NCI-H2227 (cell line): ENCODE measurements around the gene VEGFA.
"Not testable (repeated sequence)": the region's sequence is repeated elsewhere in the genome, so short reads cannot be mapped to it uniquely, and the experiment has no call there.

Experiments used
- DNase-seq: peaks from one replicate; lab custom pipeline; 2025; ENCODE audit not compliant: unreplicated experiment; lab: John Stamatoyannopoulos, UW

The VEGFA gene

DNA sequence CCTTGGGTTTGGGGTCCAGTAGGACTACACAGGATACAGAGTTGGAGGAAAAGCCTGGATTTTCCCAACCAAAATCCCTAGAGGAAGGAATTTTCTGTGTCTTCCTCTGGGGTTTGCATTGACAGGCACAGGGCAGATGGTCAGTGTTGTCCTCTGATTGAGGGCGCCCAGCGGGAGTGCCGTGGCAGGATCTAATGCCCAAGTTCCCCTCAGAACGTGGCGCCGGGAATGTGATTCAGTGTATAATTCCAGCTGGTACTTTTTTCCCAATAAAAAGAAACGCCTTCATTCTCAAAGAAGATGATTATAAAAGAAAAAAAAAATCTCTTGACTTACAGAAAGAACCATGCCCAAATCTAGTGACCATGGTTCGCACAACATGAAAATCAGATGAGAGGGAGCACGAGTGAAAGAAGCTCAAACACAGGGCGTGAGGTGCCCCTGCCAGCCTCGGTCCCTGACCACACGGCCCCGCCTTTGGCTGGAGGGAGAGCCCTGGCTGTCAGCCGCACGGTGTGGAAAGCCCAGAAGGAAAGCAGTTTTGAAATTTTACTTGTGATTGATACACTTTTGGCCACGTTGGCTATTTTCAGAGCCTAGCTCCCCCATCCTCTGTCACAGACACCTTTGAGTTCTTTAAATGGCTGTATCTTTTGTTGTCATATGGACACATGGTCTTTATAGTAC, 31.6 kb downstream of the VEGFA start:
- DNase-seq, result no peak

DNA sequence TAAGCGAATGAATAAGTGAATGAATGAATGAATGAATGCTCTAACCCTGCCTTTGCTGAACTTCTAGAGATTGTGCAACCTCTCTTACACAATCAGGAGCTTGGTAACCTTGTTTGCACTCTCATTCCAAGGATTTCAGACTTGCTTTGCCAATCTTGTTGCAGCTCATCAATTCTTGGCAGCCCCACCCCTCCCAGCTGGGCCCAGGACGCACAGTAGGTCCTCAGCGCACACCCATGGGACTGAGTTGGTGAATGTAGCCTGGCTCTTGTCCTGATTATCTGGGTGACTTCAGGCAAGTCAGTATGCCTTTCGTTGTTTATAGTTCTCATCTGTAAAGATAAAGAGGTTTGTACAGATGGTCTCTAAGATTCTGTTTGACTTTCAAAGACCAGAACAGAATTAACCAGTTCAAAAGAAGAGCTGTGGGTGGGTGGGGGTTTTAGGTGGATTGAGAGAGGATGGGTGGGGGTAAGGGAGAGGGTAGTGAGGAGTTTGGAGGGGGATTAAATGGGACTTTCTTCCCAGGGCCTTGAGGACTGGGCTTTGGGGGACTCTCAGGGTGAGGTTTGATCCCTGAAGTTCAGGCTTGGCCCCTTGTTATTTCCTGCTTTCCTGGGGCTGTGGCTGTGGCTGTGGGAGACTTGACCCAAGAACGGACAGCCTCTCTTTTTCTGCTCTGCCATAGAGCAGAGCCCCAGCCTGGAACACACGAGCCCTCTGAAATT, 33.2 kb downstream of the VEGFA start:
- DNase-seq, result no peak

DNA sequence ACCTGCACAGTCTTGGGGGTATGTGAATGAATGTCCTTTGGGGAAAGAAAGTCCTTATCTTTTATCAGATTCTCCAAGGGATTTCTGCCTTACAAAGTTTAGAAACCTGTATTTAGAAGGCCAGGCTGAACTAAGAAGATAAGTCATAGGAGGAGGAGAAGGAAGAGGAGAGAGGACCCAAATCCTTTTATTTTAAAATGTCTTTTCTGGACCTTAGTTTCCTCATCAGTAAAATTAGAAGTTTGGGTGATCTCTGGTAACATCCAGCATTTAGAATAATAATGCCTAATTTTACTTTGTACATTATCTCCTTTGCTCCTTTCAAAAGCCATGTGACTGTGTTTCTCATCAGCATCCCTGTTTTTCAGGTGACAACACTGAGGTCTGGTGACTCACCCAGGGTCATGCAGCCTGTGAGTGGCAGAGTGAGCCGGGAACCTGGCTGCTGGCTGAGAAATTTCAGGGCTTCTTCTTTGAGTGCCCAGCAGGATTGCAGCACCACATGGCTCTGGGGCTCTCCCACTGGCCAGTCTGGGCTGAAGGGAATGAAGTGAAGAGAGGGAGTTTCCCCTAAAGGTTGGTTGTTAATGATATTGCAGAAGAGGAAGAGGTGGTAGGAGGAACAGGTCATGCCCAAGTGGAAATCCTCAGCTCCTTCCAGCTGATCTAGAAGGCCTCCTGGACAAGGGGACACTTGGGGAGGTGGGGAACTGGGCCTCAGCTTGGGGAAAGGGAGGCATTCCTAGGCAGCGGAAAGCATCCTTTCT, 34.0 kb downstream of the VEGFA start:
- no peak for DNase-seq

GRCh38 chr6:43804550-43805223, 34.7 kb downstream of the VEGFA start:
- no peak for DNase-seq

DNA sequence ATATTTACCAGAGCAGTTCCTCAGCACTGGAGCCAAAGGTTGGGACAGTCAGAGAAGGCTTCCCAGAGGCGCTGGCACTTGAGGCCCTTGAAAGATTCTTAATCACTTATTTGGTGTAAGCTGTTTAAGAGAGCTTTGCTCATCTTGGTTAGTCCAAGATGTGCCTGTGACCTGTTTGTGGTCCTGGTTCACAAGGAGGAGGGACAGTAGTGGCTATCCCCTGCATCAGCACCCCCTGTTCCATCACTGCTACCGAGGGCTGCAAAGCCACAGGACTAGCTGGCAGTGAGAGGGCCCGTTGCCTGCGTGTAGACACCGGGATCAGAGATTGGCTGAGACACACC, 35.7 kb downstream of the VEGFA start:
- DNase-seq, result no peak

DNA sequence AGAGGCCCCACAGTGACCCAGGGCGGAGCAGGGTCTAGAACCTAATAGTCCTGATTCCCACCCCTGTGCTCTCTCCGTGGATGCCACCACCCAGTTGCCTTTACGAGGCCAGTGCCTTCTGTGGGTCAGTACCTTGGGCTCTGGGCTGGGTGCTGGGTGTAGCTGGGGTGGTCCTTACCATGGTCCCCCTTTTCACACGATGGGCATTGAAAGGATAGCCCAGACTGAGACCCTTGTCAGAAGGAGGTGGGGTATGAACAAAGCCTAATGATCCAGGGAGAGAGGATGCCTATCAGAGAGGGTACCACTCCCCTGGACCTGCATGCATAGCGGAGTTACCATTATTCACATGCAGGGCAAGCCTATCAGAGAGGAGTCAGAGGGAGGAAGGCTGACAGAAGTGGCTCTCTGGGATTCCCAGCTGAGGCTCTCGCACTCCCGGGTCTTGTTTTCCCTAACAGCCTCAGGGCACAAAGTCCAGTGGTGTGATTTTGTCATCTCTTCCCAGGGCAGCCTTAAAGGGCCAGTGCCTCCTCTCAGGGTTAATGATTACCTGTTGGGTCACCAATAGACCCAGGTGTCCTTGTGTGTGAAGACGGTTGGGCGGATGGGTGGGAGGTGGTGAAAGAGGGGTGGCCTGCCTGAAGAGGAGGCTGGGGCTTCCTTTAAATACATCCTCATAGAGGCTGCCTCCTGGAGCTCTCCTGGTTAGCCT, 36.2 kb downstream of the VEGFA start:
- no peak for DNase-seq

- no peak for DNase-seq
These were observed 36.8 kb downstream of the VEGFA start for GRCh38 chr6:43806758-43807227.

DNA sequence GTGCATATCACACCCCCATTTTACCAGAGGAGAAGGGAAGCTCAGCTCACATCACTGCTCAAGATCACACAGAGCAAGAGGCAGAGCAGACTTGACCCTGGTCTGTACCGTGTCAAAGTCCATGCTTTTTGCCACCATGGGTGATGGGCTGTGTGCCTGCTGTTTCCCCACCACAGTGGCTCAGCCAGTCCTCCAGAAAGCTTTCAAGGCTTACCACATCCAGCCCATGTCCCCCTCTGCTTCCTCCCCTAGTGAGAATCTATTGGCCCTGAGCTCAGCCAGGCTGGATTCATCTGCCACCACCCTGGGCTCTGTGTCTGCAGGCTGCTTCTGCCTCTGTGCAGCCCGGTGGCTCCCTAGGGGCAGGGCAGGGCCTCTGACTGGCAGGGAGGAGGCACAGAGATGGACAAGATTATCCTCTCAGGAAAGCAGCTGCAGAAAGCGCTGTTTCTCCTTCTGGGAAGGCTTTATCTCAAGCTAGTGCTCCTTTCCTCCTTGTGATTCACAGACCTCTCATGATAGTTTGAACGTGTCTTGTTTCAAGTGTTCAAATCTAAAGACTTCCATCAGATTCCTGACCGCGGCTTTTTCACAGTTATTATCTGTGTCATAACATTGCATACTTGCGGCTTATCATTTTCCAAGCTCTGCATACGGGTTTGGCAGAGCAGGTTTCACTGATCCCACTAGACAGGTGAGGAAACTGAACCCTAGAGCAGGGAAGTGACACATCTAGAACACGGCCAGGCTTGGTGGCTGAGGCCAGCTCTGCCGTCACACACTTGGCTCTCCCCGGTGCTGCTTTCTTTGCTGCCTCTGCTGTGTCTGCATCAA, 37.4 kb downstream of the VEGFA start:
- no peak for DNase-seq

DNA sequence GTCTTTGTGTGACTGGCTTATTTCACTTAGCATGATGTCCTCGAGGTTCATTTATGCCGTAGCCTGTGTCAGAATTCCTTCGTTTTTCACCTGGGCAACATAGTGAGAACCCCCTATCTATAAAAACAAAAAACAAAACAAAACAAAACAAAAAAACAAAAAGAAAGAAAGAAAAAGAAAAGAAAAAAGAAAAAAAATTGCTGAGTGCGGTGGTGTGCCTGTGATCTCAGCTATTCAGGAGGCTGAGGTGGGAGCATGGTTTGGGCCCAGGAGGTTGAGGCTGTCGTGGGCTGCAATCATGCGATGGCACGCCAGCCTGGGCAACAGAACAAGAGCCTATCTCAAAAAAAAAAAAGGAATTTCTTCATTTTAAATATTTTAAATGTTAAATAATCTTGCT, 38.4 kb downstream of the VEGFA start:
- DNase-seq, result no peak

GRCh38 chr6:43809417-43810305, 39.6 kb downstream of the VEGFA start:
- no peak for DNase-seq

DNA sequence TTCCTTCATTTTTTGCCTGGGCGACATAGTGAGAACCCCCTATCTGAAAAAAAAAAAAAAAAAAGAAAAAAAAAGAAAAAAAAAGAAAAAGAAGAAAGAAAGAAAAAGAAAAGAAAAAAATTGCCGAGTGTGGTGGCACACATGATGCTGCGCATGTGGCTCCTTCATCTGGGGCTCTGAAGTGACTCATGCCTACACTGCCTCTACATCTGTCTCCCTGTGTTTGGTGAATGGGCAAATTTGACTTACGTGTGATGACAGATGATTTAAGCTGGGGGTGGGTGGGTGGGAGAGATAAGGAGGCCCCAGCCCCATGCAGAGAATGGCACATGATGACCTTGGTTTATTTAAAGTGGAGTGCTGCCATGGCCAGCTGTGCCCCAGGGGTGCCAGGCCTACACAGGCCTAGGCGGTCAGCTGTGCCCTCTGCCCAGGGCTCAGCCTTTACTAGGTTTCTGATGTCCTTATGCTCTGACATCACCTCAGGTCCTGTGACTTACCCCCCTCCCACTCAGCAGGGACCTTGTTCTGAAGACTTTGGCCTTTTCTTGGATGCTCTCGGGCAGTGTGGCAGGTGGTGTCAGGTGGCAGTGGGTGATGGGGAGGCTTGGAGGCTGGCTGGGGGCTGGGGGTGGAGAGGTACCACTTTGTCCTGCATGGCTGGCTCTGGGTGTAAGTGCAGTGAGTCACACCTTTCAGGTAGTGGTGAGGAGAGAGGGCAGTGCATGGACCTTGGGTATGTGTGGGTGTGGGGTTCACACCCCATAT, 41.1 kb downstream of the VEGFA start:
- no peak for DNase-seq

GRCh38 chr6:43811733-43812099, 41.7 kb downstream of the VEGFA start:
- DNase-seq, result no peak

GRCh38 chr6:43812850-43813578, 43.0 kb downstream of the VEGFA start:
- DNase-seq, result no peak

DNA sequence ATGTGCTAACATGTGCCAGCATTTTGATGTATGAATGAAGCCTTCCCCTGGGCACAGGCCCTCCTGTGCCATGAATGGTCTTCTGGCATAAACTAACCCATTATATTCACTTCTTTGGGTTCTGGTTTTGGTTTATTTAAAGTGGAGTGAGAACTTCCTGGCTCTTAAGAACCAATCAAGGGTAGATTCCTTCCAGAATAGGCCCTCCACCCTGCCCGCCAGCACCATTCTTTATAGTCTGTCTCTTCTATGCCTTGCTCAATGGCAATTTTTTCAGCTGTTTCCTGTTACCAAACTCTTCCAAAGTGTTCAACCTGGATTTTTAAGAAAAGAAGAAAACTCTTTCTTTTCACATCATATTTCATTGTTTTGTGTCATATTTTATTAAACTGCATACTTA, 44.1 kb downstream of the VEGFA start:
- DNase-seq, result no peak

DNA sequence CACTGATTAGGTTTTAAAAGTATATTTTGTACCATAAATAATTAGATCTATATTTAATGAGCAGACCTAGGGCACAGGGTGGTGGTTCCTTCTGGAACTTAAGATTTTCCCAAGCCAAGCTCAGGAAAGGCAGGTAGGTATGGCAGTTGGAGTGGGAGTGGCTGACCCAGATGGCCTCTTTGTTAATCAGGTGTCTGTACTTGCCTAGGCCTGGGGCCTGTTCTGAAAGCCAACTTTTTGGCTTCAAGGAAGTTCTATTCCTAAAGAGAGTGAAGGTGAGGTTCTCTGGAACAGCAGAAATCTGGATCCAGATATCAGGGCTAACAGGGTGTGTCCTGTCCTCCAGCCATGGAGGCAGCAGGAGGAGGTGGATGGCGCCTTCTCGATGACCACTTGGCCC, 44.9 kb downstream of the VEGFA start:
- DNase-seq, result no peak

GRCh38 chr6:43817192-43817591, 47.2 kb downstream of the VEGFA start:
- DNase-seq, result no peak

GRCh38 chr6:43818973-43819372, 49.0 kb downstream of the VEGFA start:
- not testable (repeated sequence) for DNase-seq

GRCh38 chr6:43819958-43820357, 49.9 kb downstream of the VEGFA start:
- no peak for DNase-seq
